GM08714 (cell line): Measurements from ENCODE around the gene XYLT1.

Experiments used
- H3K4me3 ChIP-seq: fragments of 200-500 bp; sonication (Bioruptor generic); 2 replicates; pipeline ENCODE4 v1.5.1; 2014; ENCODE audit warnings: mild to moderate bottlenecking, low read length, inconsistent platforms
- ZNF274 ChIP-seq: IDR thresholded peaks from 2 replicates; pipeline ENCODE4 v1.6.1; 2012; ENCODE audit warnings: mild to moderate bottlenecking, low read depth, low read length

XYLT1 gene

DNA sequence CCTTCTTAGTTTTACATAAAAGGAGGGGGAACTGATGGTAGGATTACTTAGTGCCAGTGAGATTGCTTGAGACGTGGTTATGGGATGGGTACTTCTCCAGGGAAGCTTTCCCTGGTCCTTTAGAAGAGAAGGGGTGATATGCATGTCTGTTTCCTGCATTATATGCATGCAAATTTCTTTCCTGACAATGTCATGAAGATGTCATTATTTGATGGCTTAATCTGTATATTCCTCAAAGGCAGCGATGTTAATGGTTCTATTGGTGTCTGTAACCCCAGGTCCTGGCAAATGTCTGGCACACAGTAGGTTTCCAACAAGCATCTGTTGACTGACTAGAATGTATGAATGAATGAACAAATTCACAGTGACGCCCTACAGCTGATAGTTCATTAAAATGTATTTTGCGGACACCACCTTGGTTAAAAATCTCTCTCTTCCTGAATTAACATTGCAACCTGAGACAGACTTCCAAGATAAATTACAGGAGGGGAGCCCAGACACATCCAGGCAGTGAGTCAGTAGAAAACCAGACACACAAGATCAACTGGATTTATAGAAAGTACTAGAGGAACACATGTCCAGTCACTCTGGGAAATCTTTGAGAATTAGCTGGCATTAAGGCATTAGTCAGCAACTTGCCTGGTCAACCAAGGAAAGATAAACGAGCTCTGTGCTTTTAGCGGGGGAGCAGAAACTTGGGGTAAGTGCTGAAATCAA is 293.4 kb downstream of the XYLT1 start:
- no peak for TF ChIP-seq ZNF274
- no peak overlapping the region for H3K4me3 ChIP-seq

GRCh38 chr16:17176199-17176598 is 294.6 kb downstream of the XYLT1 start:
- no peak overlapping the region for H3K4me3 ChIP-seq
- no peak for TF ChIP-seq ZNF274

GRCh38 chr16:17173281-17173680 is 297.5 kb downstream of the XYLT1 start:
- H3K4me3 ChIP-seq, result no peak overlapping the region
- no peak for TF ChIP-seq ZNF274

DNA sequence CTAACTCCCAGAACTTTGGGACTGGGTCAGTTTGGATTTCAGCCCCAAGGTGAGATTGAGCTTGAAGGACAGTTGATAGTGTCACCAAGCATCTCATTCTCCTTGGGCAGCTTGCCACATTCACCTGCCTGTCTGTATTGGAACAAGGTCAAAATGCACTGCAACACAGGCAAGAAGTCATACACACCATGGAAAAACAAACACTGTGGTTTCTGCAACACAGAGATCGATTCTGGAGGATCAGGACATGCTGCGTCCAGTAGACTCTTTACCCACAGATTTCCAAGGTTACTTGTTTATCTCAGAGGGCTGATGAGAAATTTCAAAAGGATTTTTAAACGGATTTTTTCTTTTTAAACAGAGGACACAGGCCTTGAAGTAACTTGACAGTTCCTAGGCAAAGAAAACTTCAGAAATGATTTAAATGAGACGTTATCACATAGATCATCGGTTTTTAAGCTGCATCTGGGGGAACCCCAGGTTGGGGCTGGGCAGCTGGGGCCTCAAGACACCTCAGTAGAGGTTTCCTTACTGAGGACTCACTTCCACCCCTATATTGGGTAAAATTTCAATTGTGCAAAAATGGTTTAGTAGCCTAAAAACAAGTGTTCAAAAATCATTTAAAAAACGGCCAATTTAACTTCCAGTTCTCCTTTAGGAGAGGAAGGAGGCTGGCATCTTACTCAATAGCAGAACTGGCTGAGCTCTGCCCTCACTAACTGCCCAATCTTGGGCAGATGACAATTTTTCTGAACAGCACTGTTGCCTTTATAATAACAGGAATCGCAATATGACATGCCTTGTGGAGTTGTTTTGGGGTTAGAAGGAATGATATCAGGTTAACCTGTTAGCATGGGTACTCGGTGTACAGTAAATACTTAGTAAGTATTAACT is 299.3 kb downstream of the XYLT1 start:
- TF ChIP-seq ZNF274, result no peak
- H3K4me3 ChIP-seq, result no peak overlapping the region

DNA sequence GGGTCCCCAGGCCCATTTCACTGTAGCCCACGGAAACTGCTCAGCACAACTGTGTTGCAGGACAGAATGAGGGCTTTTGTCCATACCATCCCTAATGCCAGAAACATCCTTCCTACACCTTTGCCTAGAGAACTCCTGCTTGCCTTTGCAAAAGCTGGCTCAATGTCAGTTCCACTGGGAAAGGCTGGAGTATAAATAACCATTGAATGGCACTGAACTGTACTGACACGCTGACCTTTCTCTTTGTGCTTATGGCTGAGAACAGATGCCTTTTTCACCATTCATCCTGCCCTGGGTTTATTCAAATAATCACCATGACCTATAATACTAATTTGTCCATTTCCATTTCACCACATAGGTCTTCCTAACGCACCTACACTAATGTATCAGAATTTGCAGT is 300.3 kb downstream of the XYLT1 start:
- no peak for TF ChIP-seq ZNF274
- H3K4me3 ChIP-seq, result no peak overlapping the region

GRCh38 chr16:17168181-17168580 is 302.6 kb downstream of the XYLT1 start:
- no peak overlapping the region for H3K4me3 ChIP-seq
- TF ChIP-seq ZNF274, result no peak

DNA sequence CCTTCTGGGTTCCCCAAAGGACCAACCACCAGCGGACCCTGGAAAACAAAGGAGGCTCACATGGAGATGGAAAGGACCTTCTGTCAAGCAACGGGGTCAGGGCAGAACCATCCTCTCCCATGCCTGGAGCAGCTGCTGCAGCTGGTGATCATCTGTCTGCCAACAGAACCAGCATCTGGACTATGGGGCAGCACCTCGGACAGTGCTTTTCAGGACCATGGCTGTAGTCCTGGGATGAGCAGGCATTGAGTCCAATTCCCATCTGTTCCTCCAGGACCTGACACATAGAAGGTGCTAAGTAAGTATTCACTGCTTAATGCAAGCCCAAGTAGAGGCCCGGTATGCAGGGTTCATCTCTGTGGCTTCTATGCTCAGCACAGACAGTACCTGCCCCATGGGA is 304.7 kb downstream of the XYLT1 start:
- H3K4me3 ChIP-seq, result no peak overlapping the region
- no peak for TF ChIP-seq ZNF274

- no peak overlapping the region for H3K4me3 ChIP-seq
- no peak for TF ChIP-seq ZNF274
Observed at GRCh38 chr16:17162560-17162959, 308.2 kb downstream of the XYLT1 start.

DNA sequence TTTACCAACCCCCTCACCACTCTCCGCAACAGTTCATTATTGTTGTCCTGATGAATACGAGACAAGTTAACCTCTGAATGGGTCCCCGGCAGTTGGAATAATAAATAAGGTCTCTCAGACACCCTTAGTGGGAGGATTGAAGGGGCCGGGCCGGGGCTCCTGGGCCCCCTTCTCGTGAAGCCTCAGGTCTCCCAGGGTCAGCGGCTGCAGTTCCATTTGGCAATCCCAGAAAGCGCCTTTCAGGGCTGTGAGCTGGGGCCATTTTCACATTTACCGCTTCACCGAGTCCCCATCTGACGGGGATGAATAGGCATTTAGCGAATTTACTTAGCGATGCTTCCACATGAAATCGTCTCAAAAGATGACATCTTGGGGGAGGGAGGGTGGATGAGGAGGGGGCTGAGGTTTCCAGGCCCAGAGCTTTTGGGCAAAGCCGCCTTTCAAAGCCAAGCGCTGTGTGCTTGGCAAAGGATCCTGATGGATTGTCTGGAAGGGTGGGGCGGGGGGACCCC is 309.8 kb downstream of the XYLT1 start:
- H3K4me3 ChIP-seq, result no peak overlapping the region
- no peak for TF ChIP-seq ZNF274

DNA sequence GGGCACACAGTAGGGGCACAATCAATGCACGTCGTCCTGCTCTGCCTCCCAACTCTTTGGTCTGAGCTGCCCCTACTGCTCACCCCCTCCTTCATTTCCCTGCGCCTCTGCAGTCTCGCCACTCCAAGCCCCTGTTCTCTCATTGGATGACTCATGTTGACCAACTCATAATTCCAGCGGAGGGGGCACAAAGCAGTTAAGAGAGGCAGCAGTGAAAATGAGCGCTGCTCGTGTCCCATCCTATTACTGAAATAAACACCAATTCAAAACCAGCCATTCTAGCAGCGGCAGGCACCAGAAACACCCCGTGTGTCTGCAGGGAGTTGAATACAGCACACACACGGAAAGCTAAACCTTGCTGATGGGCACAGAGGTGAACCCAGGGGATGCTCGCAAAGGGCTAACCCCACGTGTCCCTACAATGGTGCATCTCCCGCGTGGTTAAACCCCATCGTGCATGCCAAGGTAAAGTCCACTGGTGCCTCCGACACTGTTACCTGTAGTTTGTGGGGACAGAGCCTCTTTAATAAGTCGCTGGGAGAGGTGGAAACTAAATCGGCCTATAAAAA is 310.4 kb downstream of the XYLT1 start:
- no peak for TF ChIP-seq ZNF274
- H3K4me3 ChIP-seq, result no peak overlapping the region

- no peak for TF ChIP-seq ZNF274
Observed at GRCh38 chr16:17159617-17160016, 311.1 kb downstream of the XYLT1 start.

DNA sequence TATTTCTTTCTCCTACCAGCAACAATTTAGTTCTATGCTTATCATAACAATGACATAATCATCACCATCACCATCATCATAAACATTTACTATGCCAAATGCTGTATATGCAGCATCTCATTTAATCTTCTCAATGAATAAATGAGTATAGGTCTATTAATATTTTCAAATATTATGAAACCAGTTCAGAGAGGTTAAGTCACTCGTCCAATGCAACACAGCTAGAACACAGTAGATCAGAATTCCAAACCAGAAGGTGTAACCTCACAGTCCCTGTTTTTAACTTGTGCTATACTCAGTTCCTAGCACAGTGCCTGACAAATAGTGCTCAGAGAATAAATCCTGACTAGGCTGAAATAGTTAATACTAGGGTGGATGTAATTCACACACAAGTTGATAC is 314.8 kb downstream of the XYLT1 start:
- no peak overlapping the region for H3K4me3 ChIP-seq
- TF ChIP-seq ZNF274, result no peak

More at GRCh38 chr16:17159617-17160016, 311.1 kb downstream of the XYLT1 start:
- H3K4me3 ChIP-seq, result no peak overlapping the region

DNA sequence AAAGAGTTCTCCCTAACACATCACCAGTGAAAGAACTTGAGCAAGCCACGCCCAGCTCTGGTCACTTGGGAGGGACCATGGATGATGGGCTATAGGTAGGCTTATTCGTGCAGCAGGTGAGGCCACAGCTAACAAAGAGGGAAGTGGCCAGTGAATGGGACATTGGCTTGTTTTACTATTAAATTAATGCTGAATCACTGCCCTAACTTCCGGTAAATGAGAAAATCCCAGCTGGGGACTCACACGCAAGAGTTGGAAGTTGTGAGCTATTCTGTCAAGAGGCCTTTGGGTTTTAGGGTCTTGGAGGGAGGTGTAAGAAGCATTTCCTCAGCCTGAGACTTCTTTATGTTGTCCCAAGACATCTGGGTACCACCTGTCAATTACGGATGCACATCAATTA is 315.3 kb downstream of the XYLT1 start:
- no peak for TF ChIP-seq ZNF274
- H3K4me3 ChIP-seq, result no peak overlapping the region

GRCh38 chr16:17154981-17155380 is 315.8 kb downstream of the XYLT1 start:
- no peak for TF ChIP-seq ZNF274

GRCh38 chr16:17152311-17152710 is 318.4 kb downstream of the XYLT1 start:
- no peak for TF ChIP-seq ZNF274
- no peak overlapping the region for H3K4me3 ChIP-seq

More at GRCh38 chr16:17154981-17155380, 315.8 kb downstream of the XYLT1 start:
- no peak overlapping the region for H3K4me3 ChIP-seq

GRCh38 chr16:17151335-17151734 is 319.4 kb downstream of the XYLT1 start:
- TF ChIP-seq ZNF274, result no peak
- H3K4me3 ChIP-seq, result no peak overlapping the region
